Activated CD8-positive, alpha-beta T cell treated with anti-CD3 and anti-CD28 coated beads for 36 hours (primary cell): ENCODE results near the gene SEMA4D. TPM values are rescaled to one million over a fixed set of nuclear protein-coding genes. Genes with fewer than 3 reads are reported as not detected.

Experiments
- ATAC-seq: fragments of 200-7000 bp; cut with Tn5 transposase; one replicate; pipeline ENCODE4 v1.10.0; 2021; ENCODE audit warnings: mild to moderate bottlenecking, moderate library complexity
- CTCF ChIA-PET: fragments of 350-600 bp; sonication (Branson Sonifier 250); formaldehyde crosslinking; loops from one replicate; lab custom pipeline; 2021; ENCODE audit warnings: antibody characterized with exemption; lab: Charles Lee
- POLR2A ChIA-PET: fragments of 350-600 bp; sonication (Branson Sonifier 250); formaldehyde crosslinking; loops from one replicate; lab custom pipeline; 2021; ENCODE audit warnings: antibody characterized with exemption; lab: Charles Lee
- DNase-seq: peaks from one replicate; pipeline ENCODE4 v3.0.0-alpha.2; 2020
- H3K27ac Mint-ChIP-seq: one replicate; pipeline ENCODE4 v1.8.0; 2021; ENCODE audit warnings: mild to moderate bottlenecking, mixed read lengths
- H3K27me3 Mint-ChIP-seq: one replicate; pipeline ENCODE4 v1.8.0; 2021; ENCODE audit warnings: mixed read lengths
- H3K36me3 Mint-ChIP-seq: one replicate; pipeline ENCODE4 v1.8.0; 2021; ENCODE audit warnings: low read depth, mixed read lengths
- H3K4me1 Mint-ChIP-seq: one replicate; pipeline ENCODE4 v1.8.0; 2021; ENCODE audit warnings: low read depth, mixed read lengths
- H3K4me3 Mint-ChIP-seq: one replicate; pipeline ENCODE4 v1.8.0; 2021; ENCODE audit warnings: mild to moderate bottlenecking, moderate library complexity, mixed read lengths
- H3K9me3 Mint-ChIP-seq: one replicate; pipeline ENCODE4 v1.8.0; 2021; ENCODE audit warnings: mixed read lengths
- intact Hi-C: fragments of 100-400 bp; cut with micrococcal nuclease; formaldehyde crosslinking; loops from one replicate; pipeline ENCODE4 v1.10.0; 2022
- total RNA-seq, 2 experiments: library from RNA; stranded (reverse); gene quantifications; one replicate each; pipeline ENCODE4 v1.2.3, GENCODE V29; 2021
- TF ChIP-seq, protein P1 (sequence below): fragments of 200-600 bp; IDR thresholded peaks from one replicate; pipeline ENCODE4 v1.8.0; 2022; ENCODE audit warnings: antibody characterized with exemption, mild to moderate bottlenecking

Gene SEMA4D, protein sequence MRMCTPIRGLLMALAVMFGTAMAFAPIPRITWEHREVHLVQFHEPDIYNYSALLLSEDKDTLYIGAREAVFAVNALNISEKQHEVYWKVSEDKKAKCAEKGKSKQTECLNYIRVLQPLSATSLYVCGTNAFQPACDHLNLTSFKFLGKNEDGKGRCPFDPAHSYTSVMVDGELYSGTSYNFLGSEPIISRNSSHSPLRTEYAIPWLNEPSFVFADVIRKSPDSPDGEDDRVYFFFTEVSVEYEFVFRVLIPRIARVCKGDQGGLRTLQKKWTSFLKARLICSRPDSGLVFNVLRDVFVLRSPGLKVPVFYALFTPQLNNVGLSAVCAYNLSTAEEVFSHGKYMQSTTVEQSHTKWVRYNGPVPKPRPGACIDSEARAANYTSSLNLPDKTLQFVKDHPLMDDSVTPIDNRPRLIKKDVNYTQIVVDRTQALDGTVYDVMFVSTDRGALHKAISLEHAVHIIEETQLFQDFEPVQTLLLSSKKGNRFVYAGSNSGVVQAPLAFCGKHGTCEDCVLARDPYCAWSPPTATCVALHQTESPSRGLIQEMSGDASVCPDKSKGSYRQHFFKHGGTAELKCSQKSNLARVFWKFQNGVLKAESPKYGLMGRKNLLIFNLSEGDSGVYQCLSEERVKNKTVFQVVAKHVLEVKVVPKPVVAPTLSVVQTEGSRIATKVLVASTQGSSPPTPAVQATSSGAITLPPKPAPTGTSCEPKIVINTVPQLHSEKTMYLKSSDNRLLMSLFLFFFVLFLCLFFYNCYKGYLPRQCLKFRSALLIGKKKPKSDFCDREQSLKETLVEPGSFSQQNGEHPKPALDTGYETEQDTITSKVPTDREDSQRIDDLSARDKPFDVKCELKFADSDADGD
- total RNA-seq = 100 to 1,000 TPM; 290 to 317 TPM

DNA sequence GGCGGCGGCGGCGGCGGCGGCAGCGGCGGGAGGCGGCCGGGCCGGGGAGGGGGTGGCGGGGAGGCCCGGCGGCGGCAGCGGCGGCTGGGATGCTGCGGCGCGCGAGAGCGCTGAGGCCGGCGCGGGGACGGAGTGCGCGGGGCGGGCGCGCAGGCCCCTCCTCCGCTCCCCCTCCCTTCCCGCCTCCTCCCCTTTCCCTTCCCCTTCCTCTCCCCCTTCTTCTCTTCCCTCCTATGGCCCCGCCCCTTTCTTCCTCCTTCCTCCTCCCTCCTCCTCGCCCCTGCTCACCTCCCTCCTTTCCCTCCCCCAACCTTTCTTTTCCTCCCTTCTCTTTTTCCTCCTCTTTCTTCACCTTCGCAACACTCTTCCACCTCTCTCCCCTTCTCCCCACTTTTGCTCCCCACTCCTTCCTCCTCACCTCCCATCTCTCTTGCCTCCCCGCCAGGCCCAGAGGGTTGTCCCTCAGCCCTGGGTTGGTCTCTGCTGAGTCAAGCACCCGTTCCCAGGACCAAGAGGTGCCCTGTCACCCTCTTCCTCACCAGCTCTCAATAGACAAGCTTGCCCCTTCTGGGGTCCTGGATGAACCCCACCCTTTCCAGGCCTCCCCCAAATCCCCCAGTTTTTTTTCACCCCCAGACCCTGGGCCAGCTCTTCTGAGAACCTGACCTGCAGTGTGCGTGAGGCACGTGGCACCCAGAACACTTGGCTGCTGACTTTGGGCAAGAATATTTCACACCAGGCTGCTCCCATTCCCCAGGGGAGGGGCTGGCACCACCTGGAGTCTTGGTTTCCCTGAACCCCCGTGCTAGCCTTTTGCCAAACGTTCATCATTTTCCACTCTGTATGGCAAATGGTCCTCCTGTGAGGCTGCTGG is at the start of gene SEMA4D:
SEMA4D (minus strand) TSS at position 136 of the 874 bp plus-strand sequence. CDS start 92,657 bp downstream, outside the sequence.
- Mint-ChIP-seq H3K36me3 (peaks cover 33% of the 10 kb centered on the region), H3K27me3 (no peaks in the 10 kb centered on the region), H3K9me3 (no peaks in the 10 kb centered on the region), H3K4me3 (peak within 1 kb of the TSS; percentile 92), H3K4me1 (peaks cover 77% of the 10 kb centered on the region), H3K27ac (peak within 1 kb of the TSS; percentile 94)
- ATAC-seq (peak; percentile 17), DNase-seq (peak; percentile 74)
- ChIA-PET POLR2A (interaction anchor here (0.7 to 2.3 kb wide), 9 partner anchors 8 to 53 kb away, joined by 3 to 8 read pairs (median 4); no protein-coding TSS in a partner anchor), CTCF (interaction anchor here (1.1 to 1.7 kb wide), 2 partner anchors 50 to 72 kb away, joined by 3 to 7 read pairs; no protein-coding TSS in a partner anchor)
- intact Hi-C loops = loop anchor here (2.0 kb wide), 1 partner anchor 25 kb away; no protein-coding TSS in a partner anchor
- TF ChIP-seq, protein P1, sequence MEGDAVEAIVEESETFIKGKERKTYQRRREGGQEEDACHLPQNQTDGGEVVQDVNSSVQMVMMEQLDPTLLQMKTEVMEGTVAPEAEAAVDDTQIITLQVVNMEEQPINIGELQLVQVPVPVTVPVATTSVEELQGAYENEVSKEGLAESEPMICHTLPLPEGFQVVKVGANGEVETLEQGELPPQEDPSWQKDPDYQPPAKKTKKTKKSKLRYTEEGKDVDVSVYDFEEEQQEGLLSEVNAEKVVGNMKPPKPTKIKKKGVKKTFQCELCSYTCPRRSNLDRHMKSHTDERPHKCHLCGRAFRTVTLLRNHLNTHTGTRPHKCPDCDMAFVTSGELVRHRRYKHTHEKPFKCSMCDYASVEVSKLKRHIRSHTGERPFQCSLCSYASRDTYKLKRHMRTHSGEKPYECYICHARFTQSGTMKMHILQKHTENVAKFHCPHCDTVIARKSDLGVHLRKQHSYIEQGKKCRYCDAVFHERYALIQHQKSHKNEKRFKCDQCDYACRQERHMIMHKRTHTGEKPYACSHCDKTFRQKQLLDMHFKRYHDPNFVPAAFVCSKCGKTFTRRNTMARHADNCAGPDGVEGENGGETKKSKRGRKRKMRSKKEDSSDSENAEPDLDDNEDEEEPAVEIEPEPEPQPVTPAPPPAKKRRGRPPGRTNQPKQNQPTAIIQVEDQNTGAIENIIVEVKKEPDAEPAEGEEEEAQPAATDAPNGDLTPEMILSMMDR = no peak

DNA sequence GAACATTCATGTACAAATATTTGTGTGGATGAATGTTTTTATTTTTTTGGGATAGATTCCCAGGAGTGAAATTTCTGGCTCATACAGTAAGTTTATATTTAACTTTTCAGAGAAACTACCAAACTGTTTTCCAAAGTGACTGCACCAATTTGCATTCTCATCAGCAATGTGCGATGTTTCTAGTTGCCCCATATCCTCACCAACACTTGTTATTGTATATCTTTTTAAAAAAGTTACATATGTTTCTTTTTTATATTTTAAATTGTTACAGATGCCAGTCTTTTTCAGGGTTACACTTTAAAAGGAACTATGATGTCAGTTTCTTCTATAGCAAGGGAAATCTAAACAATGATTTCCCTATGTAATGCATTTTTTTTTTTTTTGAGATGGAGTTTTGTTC is 49.1 kb upstream of the SEMA4D start:
- ChIA-PET POLR2A (no interaction called here), CTCF (no interaction called here)
- ATAC-seq (no peak), DNase-seq (no peak)
- Mint-ChIP-seq H3K4me1 (peaks cover 26% of the 10 kb centered on the region), H3K27ac (no peak overlapping the region), H3K36me3 (peaks cover 11% of the 10 kb centered on the region), H3K27me3 (no peaks in the 10 kb centered on the region), H3K4me3 (no peak overlapping the region), H3K9me3 (peaks cover 17% of the 10 kb centered on the region)
- TF ChIP-seq, protein P1 = no peak
- intact Hi-C loops = loop anchor here (5.0 kb wide), 1 partner anchor 125 kb away; no protein-coding TSS in a partner anchor

DNA sequence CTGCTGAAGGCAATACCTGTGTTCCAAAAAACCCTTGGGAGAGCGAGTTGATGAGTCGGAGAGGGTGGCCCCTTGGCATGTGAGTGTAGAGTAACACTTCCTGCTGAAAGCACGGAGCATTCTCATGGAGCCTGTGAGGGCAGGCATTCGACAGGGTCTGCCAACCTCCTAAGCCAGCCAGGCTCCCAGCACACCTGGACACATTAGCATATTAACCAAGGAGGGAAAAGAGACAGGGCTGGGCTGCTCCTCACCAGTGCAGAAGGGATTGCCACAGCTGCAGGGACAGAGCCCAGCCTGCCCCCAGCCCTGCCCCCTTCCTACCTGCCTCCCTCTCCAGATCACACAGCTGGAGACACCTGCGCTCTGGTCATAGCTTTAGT is 46.4 kb upstream of the SEMA4D start:
- CTCF ChIA-PET = interaction anchor here (0.7 to 2.2 kb wide), 3 partner anchors 74 to 336 kb away, joined by 3 to 9 read pairs (median 6); no protein-coding TSS in a partner anchor
- H3K4me1 Mint-ChIP-seq = peaks cover 41% of the 10 kb centered on the region
- DNase-seq (no peak), ATAC-seq (no peak)
- H3K27ac Mint-ChIP-seq = no peak overlapping the region
- H3K27me3 Mint-ChIP-seq = no peaks in the 10 kb centered on the region
- intact Hi-C loops = no loop called here
- peaks cover 11% of the 10 kb centered on the region for H3K36me3 Mint-ChIP-seq
- POLR2A ChIA-PET = interaction anchor here (1.2 to 1.4 kb wide), 3 partner anchors 45 to 151 kb away, joined by 3 to 5 read pairs (median 4); no protein-coding TSS in a partner anchor
- H3K9me3 Mint-ChIP-seq = peaks cover 17% of the 10 kb centered on the region
- TF ChIP-seq, protein P1 = no peak
- no peak overlapping the region for H3K4me3 Mint-ChIP-seq

DNA sequence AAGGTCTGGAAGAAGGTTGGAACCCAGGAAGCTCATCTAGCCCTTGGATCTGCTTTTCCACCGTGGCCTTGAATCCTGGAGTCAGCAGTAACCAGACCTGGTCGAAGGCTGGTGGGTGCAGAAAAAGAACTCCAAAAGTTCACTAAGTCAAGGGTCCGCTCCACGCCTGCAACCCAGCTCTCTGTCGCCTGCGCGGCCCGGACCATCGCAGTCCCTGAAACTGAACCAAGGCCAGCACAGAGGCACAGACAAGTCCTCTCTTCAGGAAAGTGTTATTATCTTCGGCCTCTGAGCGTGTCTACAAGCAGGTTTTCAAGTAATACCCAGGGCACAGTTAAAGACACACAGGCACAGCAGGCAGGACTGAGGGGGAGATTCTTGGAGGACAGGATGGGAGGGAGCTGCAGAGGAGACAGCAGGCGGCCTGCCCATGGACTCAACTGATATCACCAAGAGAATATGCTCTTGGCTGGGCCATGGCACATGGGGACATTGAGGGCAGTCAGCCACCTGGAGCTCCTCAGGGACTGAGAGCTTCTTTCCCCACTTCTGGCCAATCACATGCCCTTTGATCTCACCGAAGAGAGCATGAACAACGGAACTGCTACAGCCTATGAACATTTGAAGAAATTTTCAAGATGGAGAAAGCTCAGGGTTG is 45.8 kb upstream of the SEMA4D start:
- peaks cover 42% of the 10 kb centered on the region for H3K4me1 Mint-ChIP-seq

More for the DNA sequence above, 45.8 kb upstream of the SEMA4D start:
- ChIA-PET POLR2A (interaction anchor here (0.7 to 1.4 kb wide), 4 partner anchors 45 to 151 kb away, joined by 3 to 5 read pairs (median 4); no protein-coding TSS in a partner anchor), CTCF (interaction anchor here (0.7 to 2.2 kb wide), 6 partner anchors 10 to 336 kb away, joined by 3 to 9 read pairs (median 4); no protein-coding TSS in a partner anchor)
- no peak overlapping the region for H3K4me3 Mint-ChIP-seq
- no peaks in the 10 kb centered on the region for H3K27me3 Mint-ChIP-seq
- no peak for DNase-seq
- TF ChIP-seq, protein P1 = no peak
- intact Hi-C loops = no loop called here
- H3K9me3 Mint-ChIP-seq = peaks cover 17% of the 10 kb centered on the region
- H3K36me3 Mint-ChIP-seq = peaks cover 11% of the 10 kb centered on the region
- no peak for ATAC-seq
- no peak overlapping the region for H3K27ac Mint-ChIP-seq
